Cardiac septum (tissue), 1 donor: ENCODE results near the gene RAI14. TPM values are rescaled to one million over a fixed set of nuclear protein-coding genes. Genes with fewer than 3 reads are reported as not detected.
"Not testable (repeated sequence)": the region's sequence is repeated elsewhere in the genome, so short reads cannot be mapped to it uniquely, and the experiment has no call there.

ENCODE experiments used
- DNase-seq: peaks from one replicate; pipeline ENCODE4 v3.0.0-alpha.2; 2020; ENCODE audit warnings: low spot score
- intact Hi-C: fragments of 100-400 bp; cut with DNase I; formaldehyde crosslinking; loops from one replicate; pipeline ENCODE4 v1.14.0; 2022
- total RNA-seq: library from RNA; stranded (reverse); fragmentation: NEBNext Ultra II Directional; extraction: Animal tissue kit (Norgen Biotek cat#: 25700); gene quantifications from one replicate; pipeline ENCODE4 v1.2.1, GENCODE V29; 2021
- donor health status: DM: no; HTN: no; CAD: no.

RAI14 gene
- total RNA-seq, 1 donor from 2014 or later = 17.5 TPM

DNA sequence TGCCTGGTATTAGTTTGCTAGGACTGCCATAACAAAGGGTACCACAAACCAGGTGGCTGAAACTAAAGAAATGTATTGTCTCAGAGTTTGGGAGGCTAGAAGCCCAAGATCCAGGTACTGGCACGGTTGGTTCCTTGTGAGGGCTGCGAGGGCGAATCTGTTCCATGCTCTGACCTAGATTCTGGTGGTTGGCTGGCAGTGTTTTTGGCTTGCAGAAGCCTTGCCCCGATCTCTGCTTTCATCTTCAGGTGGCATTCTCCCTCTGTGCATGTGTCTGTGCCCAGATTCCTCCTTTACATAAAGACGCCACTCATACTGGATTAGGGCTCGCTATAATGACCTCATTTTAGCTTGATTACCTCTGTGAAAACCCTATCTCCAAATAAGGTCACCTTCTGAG, 36.7 kb downstream of the RAI14 start:
- DNase-seq = no peak
- intact Hi-C loops = no loop called here

DNA sequence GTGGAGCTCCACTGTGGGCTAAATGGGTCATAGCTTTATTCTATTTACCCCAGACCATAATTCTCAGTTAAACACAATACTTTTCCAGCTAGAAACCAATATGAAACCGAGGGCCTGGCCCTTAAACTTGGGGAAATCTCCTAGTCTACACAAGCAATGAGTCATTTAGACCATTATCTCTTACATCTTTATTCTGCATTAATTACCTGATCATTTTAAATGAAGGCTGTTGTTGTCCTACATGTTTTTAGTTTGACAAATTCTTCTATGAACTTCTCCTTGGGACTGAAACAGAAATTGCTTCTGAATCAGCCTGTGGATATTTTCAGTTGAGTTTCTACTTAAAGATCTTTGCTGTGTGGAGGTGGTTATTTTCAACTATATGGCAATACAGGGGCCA, 37.9 kb downstream of the RAI14 start:
- DNase-seq = no peak
- intact Hi-C loops = no loop called here

DNA sequence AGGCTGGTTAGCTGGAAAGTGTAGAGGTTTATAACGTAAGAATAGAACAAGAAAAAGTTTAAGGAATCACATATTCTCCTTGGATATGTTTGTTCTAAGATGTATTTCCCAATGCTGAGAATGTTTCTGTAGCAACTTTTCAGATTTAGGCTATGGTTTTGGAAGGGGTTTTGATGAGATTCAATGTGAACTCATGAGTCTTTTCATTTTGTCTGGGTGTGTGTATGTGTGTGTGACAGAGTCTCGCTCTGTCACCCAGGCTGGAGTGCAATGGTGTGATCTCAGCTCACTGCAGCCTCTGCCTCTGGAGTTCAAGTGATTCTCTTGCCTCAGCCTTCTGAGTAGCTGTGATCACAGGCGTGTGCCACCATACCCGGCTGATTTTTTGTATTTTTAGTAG, 38.6 kb downstream of the RAI14 start:
- DNase-seq = no peak
- intact Hi-C loops = no loop called here

- intact Hi-C loops = no loop called here
- no peak for DNase-seq
Observed at GRCh38 chr5:34695275-34696027, 39.3 kb downstream of the RAI14 start.

GRCh38 chr5:34697308-34698108, 41.4 kb downstream of the RAI14 start:
- no peak for DNase-seq
- intact Hi-C loops = no loop called here

GRCh38 chr5:34698109-34698419, 41.9 kb downstream of the RAI14 start:
- DNase-seq = no peak
- intact Hi-C loops = no loop called here

DNA sequence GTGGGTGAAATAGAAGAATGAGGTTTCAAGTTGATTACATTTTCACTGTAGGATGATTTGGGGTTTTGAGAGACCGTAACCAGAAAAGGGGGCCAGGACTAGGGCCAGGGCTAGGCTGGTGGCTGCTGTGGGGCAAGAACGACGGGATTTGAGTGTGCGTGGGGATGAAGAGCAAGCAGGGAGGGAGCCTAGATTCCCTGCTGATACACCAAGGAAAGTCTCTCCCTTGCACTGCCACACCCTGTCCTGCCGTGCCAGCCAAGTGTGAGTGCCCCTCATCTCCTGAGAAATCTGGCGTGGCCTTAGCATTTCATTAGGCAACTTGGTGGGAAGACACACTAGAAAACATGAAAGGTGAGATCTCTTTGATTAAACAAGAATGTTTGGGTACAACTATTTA, 42.6 kb downstream of the RAI14 start:
- intact Hi-C loops = no loop called here
- DNase-seq = no peak

- intact Hi-C loops = no loop called here
- no peak for DNase-seq
Observed at GRCh38 chr5:34699155-34700077, 43.3 kb downstream of the RAI14 start.

DNA sequence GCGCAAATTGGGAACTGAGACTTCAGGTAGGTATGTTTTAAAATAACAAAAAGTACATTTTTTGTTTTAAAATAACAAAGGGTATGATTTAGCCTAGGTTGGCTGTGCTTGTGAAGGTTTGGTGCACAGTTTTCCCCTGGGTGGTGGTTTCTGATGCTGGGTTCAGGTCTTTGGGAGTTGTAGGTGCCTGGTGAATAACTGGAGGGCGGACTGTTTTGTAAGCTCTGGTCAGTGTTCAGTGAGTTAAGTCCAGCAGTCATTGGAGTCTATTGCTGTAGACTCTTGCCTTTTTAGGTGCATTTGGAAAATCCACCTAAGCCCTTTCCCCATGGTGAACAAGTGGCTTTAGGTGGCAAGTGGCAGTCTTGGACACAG, 43.9 kb downstream of the RAI14 start:
- intact Hi-C loops = no loop called here
- DNase-seq = no peak

GRCh38 chr5:34701442-34701841, 45.3 kb downstream of the RAI14 start:
- DNase-seq, intact Hi-C loops: not testable (repeated sequence)

DNA sequence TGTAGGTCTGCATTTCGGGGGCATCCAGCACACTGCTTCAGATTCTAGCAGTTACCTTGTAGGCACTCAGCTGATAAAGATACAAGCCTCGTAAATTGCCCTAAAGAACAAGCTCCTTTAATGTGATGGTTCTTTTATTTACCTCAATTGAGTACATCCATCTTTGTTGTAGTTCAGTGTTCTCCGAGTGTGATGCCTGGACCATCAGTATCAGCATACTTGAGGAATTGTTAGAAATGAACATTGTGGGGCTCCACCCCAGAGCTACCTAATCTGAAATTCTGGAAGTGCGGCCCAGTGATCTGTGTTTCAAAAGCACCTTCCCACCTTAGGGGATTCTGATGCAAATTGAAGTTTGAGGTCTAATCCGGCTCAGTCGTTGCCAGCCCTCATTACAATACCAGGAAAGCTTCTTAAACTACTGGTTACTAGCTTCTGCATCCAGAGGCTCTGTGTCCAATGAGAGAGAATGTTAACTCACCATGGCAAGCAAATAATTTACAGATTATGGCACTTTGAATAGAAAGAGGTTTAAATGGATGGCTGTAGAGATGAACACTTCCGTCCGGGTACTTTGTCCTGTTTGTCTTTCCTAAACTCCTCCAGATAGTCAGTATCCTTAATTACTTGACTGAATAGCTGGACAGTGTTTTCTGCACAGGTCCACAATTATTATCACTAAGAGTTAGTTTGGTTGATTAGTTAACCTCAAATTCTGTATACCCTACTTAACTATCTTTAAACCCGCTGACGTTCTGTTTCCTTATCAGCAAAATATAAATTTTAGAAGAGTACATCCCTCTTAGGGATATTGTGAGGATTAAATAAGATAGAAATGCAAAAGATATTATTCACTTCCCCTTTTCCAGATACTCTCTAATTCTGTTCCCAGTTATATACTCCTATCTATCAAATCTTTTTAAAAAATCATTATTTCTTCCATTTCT, 47.9 kb downstream of the RAI14 start:
- intact Hi-C loops = no loop called here
- no peak for DNase-seq

- no peak for DNase-seq
- intact Hi-C loops = no loop called here
Observed at GRCh38 chr5:34706084-34706483, 50.0 kb downstream of the RAI14 start.

DNA sequence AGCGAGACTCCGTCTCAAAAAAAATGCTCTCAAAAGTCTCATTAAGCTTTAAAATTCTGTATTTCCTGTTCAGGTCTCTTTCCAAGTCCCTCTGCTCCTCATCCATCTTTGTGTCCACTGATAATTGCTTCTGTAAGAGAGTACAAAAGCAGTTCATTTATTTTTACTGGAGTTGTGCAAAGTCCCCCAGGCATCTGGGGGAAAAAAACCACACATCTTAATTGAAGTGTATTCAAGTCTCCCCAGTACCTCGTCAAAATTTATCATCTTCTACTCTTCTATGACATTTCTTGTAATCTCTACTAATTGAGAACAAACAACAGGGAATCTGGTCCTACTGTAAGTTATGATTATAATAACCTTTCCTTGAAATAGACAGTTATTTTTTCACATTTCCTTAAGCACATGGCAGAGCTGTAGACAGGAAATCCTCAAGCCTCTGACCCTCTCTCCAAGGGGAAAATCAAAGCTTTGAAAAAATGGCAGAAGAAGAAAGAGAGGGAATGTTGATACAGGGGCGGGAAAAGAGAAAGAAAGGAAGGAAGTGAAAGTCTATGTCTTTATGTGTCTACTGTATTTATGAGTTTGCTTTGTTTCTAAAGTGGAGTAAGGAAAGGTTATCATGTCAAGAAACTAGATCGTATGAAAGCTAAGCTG, 51.5 kb downstream of the RAI14 start:
- DNase-seq = no peak
- intact Hi-C loops = no loop called here

- intact Hi-C loops = no loop called here
- DNase-seq = no peak
Observed at GRCh38 chr5:34708777-34709176, 52.6 kb downstream of the RAI14 start.

DNA sequence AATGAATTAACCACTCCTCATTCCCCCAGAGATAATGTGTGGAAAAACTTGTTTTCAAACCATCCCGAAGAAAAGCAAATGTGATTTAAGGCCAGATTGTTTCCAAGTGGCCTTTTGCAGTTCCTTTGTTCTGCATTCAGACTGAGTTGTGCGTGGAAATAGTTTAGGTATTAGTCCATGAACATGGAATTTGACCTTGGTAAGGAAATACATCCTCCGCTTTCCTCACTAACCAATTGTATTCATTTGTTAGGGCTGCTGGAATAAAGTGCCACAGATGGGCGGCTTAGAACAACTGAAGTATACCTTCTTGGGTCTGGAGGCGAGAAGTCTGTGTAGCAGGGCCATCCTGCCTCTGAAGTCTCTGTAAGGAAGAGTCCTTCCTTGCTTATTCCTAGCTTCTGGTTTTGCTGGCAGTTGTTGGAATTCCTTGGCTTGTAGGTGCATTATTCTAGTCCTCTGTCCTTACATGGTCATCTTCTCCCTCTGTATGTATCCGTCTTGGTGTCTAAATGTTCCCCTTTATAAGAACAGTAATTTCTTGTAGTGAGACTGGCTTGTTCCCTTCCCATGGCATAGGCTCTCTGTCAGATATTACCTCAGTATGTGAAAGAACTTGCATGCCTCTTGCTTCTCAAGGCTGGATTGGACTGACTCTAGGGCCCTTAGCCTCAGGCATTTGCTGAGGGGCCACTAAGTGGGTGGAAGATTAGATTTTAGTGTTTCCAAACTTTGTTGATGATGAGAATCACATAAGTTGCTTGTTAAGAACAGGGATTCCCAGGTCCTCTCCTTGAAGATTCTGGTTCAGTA, 53.9 kb downstream of the RAI14 start:
- DNase-seq = no peak
- intact Hi-C loops = no loop called here

DNA sequence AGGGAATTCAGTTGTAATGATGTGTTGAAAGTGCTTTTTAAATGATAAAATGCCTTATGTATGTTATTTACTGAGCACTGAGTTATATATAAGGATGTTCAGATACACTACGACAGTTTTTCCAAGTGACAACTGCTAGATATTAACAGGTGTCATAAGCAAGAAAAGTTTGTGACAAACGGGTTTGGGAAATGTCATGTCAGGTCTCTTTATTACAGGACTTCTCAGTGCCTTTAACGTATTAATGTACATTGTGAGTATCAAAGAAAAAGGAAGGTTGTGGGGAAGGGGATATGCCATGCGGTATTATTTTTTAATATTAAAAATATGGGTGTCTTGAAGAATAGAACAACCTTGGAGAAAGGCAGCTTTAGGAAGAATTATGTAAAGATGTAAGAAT, 56.4 kb downstream of the RAI14 start:
- intact Hi-C loops = no loop called here
- DNase-seq = no peak

- intact Hi-C loops = no loop called here
- DNase-seq = no peak
Observed at GRCh38 chr5:34715711-34716110, 59.6 kb downstream of the RAI14 start.

GRCh38 chr5:34716986-34717385, 60.9 kb downstream of the RAI14 start:
- DNase-seq = no peak
- intact Hi-C loops = no loop called here
